ENCODE data around the gene POLR2F.

- TF ChIP-seq CTCF (IDR thresholded peaks at IDR 0.05) (no peak), EP300 (IDR thresholded peaks at IDR 0.05) (no peak)
Measured at GRCh38 chr22:37906364-37907008, 47.0 kb upstream of the POLR2F start.
